Ascending aorta (tissue), 2 donors: ENCODE data around the gene HPCAL4. TPM values are rescaled to one million over a fixed set of nuclear protein-coding genes. Genes with fewer than 3 reads are reported as not detected.

Experiments used
- DNase-seq, 2 donors: peaks; one replicate each; pipeline ENCODE4 v3.0.0-alpha.2; 2019; ENCODE audit warnings: low spot score in 2 of 2
- H3K27ac ChIP-seq, 2 donors: fragments of 200-600 bp; sonication (generic); one replicate each; pipeline ENCODE4 v1.5.1; 2016 to 2017; ENCODE audit warnings: mild to moderate bottlenecking in 1 of 2
- H3K27me3 ChIP-seq: fragments of 200-600 bp; sonication (generic); one replicate; pipeline ENCODE4 v1.5.1; 2017
- H3K36me3 ChIP-seq, 2 donors: fragments of 200-600 bp; sonication (generic); one replicate each; pipeline ENCODE4 v1.5.1; 2016
- H3K4me1 ChIP-seq, 2 donors: fragments of 200-600 bp; sonication (generic); one replicate each; pipeline ENCODE4 v1.5.1; 2016 to 2017; ENCODE audit warnings: mild to moderate bottlenecking in 1 of 2
- H3K4me3 ChIP-seq, 2 donors: fragments of 200-600 bp; sonication (generic); one replicate each; pipeline ENCODE4 v1.5.1; 2016 to 2017; ENCODE audit warnings: mild to moderate bottlenecking in 1 of 2
- H3K9me3 ChIP-seq, 2 donors: fragments of 200-600 bp; sonication (generic); one replicate each; pipeline ENCODE4 v1.5.1; 2016
- CTCF ChIP-seq, 3 experiments: fragments of 200-600 bp in 2 of 3; fragments of 450-650 bp in 1 of 3; sonication (generic) in 2 of 3; IDR thresholded peaks; one replicate each; pipeline ENCODE4 v1.5.1; 2016 to 2019; ENCODE audit warnings: antibody characterized with exemption in 3 of 3, mild to moderate bottlenecking in 1 of 3, moderate library complexity in 1 of 3
- intact Hi-C: fragments of 100-400 bp; cut with DNase I; formaldehyde crosslinking; loops from one replicate; pipeline ENCODE4 v1.15.1; 2023
- total RNA-seq: library from RNA; depleted of rRNA; stranded (reverse); fragments of >200 nt; gene quantifications from one replicate; pipeline ENCODE4 v1.1.0, GENCODE V29; 2016

The HPCAL4 gene
- total RNA-seq, 1 donor from 2014 or later, result not detected

GRCh38 chr1:39726600-39726999 lies 35.4 kb upstream of the HPCAL4 start:
- no peaks in the 10 kb centered on the region for H3K9me3 ChIP-seq
- no peaks in the 10 kb centered on the region for H3K27me3 ChIP-seq
- intact Hi-C loops, result no loop called here
- no peaks in the 10 kb centered on the region for H3K36me3 ChIP-seq
- H3K4me1 ChIP-seq, result no peaks in the 10 kb centered on the region
- H3K4me3 ChIP-seq, result no peak overlapping the region
- H3K27ac ChIP-seq, result no peak overlapping the region
- no peak for DNase-seq
- no peak for TF ChIP-seq CTCF (IDR thresholded peaks at IDR 0.05)

GRCh38 chr1:39722495-39722894 lies 31.3 kb upstream of the HPCAL4 start:
- DNase-seq, result no peak
- H3K9me3 ChIP-seq, result no peaks in the 10 kb centered on the region
- no peaks in the 10 kb centered on the region for H3K36me3 ChIP-seq
- TF ChIP-seq CTCF (IDR thresholded peaks at IDR 0.05), result no peak
- intact Hi-C loops, result no loop called here
- no peak overlapping the region for H3K4me3 ChIP-seq
- no peaks in the 10 kb centered on the region for H3K4me1 ChIP-seq
- H3K27me3 ChIP-seq, result no peaks in the 10 kb centered on the region
- no peak overlapping the region for H3K27ac ChIP-seq

GRCh38 chr1:39721664-39722063 lies 30.4 kb upstream of the HPCAL4 start:
- H3K27ac ChIP-seq, result no peak overlapping the region

GRCh38 chr1:39720094-39720999 lies 29.1 kb upstream of the HPCAL4 start:
- no peaks in the 10 kb centered on the region for H3K36me3 ChIP-seq
- TF ChIP-seq CTCF (IDR thresholded peaks at IDR 0.05), result peak; percentile 55 to 70 (median 70)
- H3K27me3 ChIP-seq, result no peaks in the 10 kb centered on the region
- H3K4me3 ChIP-seq, result no peak overlapping the region
- H3K4me1 ChIP-seq, result no peaks in the 10 kb centered on the region
- intact Hi-C loops, result loop anchor here (1.0 kb wide), 1 partner anchor 114 kb away; no protein-coding TSS in a partner anchor
- DNase-seq, result no peak
- H3K9me3 ChIP-seq, result no peaks in the 10 kb centered on the region
- no peak overlapping the region for H3K27ac ChIP-seq

More at GRCh38 chr1:39721664-39722063, 30.4 kb upstream of the HPCAL4 start:
- intact Hi-C loops, result no loop called here
- no peaks in the 10 kb centered on the region for H3K9me3 ChIP-seq
- H3K36me3 ChIP-seq, result no peaks in the 10 kb centered on the region
- no peak for DNase-seq
- H3K4me3 ChIP-seq, result no peak overlapping the region
- no peaks in the 10 kb centered on the region for H3K4me1 ChIP-seq
- TF ChIP-seq CTCF (IDR thresholded peaks at IDR 0.05), result no peak
- H3K27me3 ChIP-seq, result no peaks in the 10 kb centered on the region

GRCh38 chr1:39717809-39718208 lies 26.6 kb upstream of the HPCAL4 start:
- intact Hi-C loops, result loop anchor here (5.0 kb wide), 1 partner anchor 61 kb away; no protein-coding TSS in a partner anchor
- Histone ChIP-seq H3K27me3 (no peaks in the 10 kb centered on the region), H3K27ac (no peak overlapping the region), H3K4me3 (no peak overlapping the region), H3K4me1 (no peaks in the 10 kb centered on the region), H3K9me3 (no peaks in the 10 kb centered on the region), H3K36me3 (no peaks in the 10 kb centered on the region)
- no peak for DNase-seq
- no peak for TF ChIP-seq CTCF (IDR thresholded peaks at IDR 0.05)
